ENCODE results near the gene NKAIN4. TPM values are rescaled to one million over a fixed set of nuclear protein-coding genes. Genes with fewer than 3 reads are reported as not detected.

The NKAIN4 gene
- polyA plus RNA-seq, 1 donor = 53.5 TPM

DNA sequence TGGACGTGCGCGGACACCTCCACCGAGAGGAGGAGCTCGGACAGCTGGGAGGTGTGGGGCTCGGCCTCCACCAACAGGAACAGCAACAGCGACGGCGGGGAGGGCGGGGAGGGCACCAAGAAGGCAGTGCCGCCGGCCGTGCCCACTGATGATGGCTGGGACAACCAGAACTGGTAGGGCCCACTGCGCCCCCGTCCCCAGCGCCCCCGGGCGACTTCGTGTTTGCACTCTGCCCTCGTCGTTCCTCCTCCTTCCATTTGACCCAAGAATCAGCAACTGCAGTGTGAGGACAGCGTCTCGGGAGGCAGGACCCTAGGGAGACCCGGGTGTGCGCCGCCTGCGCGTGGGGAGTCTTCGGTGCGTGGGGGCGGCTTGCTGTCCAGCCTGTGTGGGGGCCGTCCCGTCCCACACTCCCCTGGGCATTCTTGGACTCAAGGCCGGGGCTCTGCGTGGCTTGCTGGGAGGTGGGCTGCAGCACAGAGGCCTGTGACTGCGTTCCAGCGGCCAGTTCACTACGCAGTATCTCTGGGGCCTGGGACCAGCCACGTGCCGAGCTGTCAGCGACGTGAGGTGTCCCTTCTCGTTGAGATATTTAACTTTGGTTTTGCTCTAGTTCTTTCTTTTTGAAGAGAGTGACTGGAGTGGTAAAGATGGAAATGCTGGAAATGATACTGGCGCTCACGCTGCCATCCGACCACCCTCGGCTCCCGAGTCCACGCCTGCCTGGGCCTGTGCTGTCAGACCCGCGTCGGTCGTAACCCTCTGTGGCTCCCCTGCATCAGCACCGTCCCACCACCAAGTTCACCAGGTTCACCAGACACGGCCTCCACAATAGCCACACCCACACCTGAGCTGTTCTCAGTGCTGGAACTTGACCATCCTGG, 33.7 kb upstream of the NKAIN4 start:
- no peak for DNase-seq

DNA sequence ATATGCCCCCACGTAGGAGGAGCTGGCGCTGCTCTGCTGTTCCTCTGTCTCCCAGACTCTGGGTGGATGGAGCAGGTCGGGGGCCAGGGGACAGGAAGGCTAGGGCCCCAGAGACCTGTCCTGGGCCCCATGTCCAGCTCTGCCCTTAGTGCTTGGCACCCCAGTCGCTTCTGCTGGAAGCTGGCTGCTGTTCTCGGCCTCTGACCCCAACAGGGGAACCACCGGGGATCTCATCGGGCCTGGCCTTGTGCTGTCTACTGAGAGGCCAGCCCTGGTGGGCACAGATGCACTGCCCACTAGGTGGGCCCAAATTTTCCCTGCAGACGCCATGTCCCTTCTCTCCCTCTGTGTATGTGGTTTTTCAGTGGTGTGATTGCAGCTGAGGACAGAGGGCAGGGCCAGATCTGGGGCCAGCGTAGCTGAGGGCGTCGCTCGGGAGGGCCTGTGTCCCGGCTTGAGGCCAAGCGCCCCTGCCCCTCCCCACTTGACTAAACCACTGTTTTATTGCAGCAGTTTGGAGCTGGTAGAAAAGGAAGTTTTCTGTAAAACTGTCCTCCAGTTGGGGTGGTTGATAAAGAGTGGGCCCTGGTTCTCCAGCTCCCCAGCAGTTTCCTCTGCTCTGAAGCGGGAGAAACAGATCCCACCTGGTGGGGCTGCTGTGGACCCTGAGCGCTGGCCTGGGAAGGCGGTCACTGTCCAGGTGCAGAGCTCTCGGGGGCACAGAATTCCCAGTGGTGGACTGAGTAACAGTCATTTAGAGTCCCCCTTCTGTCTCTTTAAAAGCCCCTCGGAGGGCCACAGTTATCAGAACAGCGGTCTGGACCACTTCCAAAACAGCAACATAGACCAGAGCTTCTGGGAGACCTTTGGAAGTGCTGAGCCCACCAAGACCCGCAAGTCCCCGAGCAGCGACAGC, 32.8 kb upstream of the NKAIN4 start:
- no peak for DNase-seq

DNA sequence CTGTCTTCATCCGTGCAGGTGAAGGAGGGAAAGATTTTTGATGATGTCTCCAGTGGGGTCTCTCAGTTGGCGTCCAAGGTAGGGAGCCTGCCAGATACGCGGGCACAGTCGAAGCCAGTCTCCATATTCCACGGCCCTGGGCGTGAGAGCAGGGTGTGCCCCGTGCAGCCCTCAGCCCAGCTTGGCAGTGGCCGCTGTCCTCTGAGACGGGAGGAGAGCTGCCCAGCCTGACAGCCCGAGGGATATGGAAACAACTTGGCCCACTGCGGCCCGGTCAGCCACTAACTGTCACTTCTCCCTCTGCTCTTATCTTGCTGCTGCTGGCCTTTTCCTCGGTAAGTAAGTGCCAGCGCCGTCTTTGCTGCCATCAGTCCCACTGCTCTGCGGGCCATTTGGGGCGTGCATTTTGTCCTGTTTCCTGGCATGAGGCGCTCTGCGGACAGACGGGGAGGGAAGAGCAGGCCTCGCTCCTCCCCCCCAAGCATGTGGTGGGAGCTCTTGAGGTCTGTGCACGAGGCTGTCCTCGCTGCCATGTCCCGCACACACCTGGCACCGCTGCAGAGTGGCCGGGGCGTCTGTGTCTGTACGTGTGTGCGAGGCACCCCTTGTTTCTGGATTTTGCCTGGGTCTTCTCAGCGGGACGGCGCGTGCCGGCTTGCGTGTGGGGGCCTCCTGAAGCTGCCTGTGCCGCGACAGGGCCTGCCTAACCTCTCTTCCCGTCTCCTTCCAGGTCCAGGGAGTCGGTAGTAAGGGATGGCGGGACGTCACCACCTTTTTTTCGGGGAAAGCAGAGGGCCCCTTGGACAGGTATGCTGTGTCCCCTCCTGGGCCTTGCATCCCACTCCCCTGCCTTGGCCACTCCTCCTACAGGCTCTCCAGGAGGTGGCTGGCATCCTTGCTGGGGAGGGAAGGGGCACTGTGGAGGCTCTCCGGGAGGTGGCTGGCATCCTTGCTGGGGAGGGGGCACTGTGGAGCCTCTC, 31.7 kb upstream of the NKAIN4 start:
- no peak for DNase-seq

DNA sequence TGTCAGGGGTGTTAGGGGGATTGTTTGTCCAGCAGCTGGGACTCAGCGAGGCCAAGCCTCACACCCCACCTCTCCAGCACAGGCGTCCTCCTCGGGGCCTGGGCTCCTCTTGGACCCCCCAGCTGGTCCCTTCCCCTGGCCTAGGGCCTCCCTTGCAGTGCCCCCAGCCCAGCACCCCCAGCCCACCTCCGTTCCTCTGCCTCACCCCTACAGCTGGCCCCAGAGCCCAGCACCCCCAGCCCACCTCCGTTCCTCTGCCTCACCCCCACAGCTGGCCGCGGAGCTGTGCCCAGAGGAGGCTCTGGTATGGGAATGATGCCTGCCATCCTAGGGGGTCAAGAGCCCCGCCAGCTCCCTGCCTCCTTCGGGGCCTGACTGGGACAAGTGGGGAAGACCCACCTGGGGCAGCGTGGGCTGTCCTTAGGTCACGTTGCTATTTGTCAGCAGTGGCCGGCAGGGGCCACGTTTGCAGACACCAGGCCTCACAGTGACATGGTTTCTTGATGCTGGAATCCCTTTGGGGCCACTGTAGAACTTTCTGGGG, 30.8 kb upstream of the NKAIN4 start:
- DNase-seq = no peak

DNA sequence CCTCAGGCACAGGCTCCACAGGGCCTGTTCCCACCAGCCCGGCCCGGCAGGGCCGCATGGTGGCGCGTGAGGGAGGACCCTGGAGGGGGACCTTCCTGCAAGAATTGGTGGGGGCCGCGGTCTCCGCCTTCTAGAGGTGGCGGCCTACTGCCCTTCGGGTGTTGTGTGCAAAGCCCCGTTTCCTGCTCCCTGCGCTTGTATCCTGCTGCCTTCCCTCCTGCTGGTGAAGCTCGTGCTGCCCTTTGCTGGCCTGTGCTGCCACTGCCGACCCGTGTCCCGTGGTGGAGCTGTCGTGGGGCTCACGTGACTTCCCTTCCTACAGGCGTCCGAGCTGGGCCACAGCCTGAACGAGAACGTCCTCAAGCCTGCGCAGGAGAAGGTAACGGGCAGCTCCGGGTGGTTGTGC, 30.3 kb upstream of the NKAIN4 start:
- DNase-seq = no peak

DNA sequence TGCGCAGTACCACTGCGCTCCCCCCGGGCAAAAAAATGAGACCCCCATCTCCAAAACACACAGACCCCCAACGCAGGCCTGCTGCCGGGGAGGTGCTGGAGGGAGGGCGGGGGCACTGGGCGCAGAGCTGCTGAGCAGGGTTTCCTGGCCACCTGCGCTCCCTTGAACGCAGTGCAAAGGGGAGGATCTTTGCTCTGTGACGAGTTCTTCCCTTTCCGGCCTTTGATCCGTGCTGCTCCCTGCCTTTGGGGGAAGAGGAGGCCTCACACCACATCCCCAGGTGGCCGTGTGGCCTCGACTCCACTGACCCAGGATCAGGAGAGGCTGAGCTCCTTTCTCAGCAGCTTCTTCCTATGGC, 29.8 kb upstream of the NKAIN4 start:
- DNase-seq = no peak

DNA sequence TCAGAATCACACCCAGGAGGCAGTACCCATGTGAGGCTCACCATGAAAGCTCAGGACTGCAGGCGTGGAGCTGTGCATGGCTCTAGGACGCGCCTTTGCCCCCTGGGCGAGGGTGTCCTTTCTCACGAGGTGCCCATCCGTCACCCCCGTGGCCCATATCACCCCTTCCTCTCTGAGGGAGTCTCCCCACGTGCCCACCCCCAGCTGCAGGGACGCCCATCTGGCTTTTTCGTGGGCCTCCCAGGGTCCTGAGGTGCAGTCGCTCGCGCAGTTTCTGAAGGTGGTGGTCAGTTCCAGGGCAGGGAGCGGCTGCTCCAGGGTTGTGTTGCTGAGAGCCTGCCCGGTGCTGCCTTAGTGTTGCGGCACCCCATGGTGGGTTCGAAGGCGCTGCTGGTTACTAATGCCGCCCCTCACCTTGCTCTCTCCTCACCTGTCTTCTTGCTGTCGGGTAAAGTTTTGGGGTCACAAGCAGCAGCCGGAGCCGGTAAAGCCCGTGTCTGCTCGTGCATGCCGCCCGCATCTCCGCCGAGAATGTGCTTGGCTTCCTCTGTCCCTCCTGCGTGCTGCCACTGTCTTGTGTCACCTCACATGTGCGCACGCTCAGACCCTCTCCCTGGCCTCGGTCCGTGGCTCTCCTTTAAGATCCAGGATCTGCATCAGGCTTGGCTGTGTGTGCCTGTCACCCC, 29.3 kb upstream of the NKAIN4 start:
- DNase-seq = no peak

DNA sequence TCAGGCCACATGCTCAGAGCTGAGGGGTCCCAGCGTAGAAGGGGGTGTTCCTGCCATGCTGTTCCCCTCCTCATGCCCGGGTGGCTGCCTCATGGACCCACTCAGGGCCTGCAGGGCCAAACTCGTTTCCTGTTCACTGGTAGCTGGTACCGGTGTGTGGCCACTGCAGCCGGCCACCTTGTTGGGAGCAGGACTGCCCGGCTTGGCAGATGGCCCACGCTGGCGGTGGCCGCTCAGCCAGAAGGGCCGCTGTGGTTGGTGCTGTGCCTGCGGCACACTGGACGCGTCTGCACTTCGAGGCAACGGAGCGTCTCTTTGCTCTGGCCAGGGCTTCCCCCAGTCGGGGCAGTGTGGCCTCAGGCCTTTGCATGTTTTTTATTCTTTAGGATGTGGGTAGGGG, 28.7 kb upstream of the NKAIN4 start:
- no peak for DNase-seq

DNA sequence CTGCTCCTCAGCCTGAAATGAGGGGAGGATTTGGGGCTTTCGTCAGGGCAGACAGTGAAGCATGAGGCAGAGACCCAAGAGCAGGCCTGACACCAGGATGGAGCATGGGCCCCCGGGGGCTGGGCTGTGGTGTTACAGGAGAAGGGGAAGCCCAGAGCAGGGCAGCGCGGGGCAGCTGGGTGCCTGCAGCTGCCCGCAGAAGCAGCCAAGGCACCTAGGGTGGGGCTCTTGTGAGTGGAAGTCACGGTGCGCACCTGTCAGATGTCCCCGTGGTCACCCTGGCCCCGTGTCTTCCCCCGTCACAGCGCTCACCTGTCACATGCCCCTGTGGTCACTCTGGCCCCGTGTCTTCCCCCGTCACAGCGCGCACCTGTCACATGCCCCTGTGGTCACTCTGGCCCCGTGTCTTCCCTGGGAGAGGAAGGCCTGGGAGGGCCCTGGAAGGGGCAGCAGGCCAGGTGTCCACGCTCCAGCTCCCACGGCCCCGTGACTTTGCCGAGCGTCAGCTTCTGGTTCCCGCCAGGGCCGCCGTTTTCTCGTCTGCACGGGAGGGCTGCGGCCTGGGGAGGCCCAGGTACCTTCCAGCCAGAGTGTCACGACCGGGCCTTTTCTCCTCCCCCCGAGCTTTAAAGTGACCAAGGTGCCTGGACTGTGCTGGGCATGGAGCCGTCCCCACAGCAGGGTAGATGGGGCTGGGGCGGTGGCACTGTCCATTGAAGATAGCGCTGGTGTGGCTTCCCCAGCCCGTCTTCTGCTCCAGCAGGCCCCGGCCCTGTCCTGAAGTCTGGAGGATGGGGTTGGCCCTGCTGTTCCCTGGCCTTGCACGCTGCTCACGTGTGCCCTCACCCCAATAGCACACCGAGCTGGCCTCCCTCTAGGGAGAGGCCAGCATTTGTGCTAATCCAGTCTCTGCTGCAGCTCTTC, 27.7 kb upstream of the NKAIN4 start:
- DNase-seq = no peak

DNA sequence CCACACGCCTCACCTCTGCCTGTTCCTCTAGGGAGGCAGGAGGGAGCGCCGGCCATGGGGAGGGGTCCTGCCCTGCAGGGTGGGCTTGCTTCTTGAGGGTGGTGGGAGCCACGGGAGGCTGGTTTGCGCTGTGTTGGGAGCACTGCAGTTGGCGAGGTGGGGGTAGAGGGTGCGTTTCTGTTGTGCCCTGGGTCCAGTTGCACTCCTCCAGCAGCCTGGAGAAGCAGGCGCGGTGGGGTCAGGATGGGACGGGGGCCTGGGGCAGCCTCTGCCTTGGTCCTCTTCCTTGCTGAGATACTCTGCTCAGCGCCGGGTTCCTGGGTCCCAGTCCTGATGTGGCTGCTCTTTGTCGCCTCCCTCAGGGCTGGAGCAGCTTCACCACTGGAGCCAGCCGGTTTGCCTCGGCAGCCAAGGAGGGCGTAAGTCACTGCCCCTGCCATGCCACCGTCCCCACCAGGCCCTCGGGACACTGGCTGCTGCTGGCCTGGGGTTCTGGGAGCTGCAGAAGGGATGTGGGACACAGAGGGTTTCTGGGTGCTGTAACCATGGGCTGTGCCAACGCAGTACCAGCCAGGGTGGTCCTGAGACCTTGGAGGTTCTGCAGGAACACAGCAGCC, 26.8 kb upstream of the NKAIN4 start:
- no peak for DNase-seq

DNA sequence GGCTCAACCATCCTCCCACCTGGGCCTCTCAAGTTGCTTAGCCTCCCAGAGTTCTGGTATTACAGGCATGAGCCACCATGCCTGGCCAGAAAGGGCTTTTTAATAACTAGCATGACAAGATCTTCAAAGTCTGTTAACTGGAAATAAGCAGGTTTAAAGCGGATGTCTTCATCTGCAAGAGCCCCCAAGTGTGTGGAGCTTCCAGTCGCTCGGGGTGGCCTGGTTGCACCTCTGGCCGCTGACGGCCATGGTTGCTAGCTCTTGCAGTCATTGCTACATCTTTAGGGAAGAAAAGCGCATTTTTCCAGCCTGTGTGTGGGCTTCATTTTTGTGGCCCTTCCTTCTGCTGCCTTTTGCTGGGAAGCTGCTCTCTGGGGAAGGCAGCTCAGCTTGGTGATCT, 26.1 kb upstream of the NKAIN4 start:
- DNase-seq = no peak

DNA sequence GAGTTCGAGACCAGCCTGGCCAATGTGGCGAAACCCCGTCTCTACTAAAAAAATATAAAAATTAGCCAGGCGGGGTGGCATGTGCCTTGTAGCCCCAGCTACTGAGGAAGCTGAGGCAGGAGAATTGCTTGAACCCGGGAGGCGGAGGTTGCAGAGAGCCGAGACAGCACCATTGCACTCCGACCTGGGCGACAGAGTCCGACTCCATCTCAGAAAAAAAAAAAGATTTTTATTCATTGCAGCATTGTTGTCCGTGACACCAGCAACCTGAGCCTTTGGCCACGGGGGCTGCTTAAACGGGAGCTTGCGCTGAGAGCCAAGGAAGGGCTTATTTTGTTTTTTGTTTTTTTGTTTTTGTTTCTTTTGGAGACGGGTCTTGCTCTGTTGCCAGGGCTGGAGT, 25.7 kb upstream of the NKAIN4 start:
- no peak for DNase-seq

DNA sequence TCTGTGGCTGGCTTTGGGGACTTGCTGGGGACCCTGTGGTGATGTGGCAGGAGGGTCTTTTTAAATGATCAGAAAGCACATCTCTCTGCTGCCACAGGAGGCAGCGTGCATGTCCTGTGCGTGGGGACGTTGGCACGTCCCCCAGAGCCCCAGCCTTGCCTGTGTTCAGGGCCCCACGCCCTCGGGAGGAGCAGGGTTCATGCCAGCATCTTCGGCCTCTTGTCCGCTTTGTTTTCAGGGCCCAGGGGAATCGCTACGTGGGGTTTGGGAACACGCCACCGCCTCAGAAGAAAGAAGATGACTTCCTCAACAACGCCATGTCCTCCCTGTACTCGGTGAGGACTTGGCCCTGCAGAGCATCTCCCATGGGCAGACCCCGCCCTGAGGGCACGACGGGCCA, 24.4 kb upstream of the NKAIN4 start:
- no peak for DNase-seq

DNA sequence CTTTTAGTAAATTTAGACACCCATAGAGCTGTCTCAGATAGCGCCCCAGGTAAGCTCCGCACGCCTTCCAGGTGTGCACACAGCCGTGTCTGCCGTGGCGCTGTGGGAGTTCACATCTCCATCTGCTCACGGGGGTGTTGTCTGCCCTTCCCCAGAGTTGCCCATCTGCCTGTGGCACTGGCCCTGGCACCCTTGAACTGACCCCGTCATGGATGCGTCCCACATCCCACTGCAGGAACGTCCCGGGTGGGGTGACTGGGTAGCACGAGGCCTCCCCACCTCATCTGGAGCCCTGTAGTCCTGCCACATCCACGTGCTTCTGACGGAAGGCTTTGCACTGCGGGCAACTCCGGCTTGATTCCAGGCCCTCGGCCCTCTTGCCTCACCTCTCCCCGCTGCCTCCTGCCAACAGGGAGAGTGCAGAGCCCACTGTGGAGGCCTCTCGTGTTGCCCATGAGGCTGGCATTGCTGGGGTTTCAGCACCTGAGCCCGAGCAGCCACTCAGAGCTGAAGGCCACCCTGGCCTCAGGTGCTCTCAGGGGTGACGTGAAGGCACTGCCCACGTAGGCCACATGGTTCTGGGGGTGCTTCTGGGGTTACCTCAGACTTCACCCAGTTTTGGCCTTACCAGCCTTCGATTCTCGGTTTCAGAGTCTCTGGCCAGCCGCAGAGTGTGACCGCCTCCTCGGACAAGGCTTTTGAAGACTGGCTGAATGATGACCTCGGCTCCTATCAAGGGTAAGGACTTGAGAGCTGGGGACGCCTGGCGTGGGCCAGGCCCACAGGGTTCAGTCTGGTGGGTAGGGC, 23.4 kb upstream of the NKAIN4 start:
- DNase-seq = no peak

DNA sequence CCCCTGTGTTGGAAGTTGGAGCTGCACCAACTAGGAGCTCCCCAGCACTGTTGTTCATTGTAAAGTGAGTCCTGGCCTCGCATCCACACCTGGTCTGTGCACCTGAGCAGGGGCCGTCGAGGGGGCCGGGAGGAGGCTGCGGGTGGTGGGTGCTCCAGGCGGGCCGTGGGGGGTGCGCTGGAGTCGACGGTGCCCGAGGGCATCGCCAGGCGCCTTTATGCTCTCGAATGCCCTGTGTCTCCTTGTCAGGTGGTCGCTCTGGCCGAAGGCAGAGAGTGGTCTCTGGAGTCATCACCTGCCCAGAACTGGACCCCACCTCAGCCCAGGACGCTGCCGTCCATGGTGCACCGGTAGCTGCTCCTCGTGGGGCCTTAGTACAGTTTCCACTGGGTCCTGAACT, 22.7 kb upstream of the NKAIN4 start:
- DNase-seq = no peak

DNA sequence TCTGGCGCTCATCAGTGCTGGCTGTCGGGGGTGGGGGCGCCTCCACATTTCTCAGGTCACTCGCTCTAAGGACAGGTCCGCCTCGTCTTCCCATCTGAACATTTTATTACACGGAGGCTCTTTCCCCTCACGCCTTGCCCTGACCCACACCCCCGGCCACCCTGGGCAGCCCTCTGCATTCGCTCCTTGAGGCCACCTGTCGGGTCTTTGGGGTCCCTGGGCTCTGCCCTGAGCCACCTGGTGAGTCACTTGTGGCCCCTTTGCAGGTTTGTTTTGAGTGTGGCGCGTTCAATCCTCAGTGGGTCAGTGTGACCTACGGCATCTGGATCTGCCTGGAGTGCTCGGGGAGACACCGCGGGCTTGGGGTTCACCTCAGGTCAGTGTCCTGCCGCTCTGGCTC, 21.6 kb upstream of the NKAIN4 start:
- DNase-seq = no peak

DNA sequence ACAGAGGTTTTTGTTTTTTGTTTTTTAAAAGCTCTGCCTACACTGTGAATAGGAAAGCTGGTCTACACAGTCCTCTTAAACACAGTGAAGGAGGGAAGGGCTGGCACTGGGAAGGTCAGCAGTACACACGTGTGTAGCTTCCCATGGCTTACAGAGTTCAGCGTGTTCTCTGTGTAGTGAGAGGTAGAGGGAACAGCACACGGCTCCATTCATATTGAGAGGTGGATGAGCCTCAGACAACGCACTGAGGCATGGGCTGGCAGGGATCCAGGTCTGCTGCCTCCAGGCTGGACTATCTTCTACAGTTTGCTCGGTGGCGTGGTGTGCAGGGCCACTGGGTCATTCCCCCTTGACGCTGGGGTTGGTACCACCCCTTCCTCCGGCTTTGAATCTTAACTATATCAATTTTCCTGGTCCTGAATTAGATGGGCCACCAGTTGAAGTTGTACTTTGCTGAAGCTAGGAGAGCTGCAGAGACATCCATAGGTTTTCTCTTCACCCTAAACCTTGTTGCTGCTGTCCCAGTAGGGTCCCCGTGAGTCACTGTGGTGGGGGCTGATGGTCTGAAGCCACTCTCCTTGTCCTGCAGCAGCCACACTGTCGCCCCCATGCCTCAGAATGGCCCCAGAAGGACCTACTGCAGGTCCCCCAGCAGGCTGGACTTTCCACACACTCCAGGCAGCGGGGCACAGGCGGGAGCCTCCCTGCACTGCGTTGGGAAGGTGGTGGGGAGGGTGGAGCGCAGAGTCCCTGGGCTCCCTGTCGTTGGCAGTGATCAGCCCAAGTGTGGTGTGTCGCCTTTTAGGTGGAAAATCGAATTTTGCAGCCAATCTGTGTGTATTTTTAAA, 20.3 kb upstream of the NKAIN4 start:
- DNase-seq = no peak

Data from hindlimb muscle (tissue), 1 donor.